GM19025 (cell line): ENCODE results near the gene FBXW8.

Source experiments
- ATAC-seq: cut with Tn5 transposase; IDR thresholded peaks from one replicate; pipeline ENCODE4 v1.9.1; 2021; ENCODE audit warnings: mild to moderate bottlenecking, low read depth, moderate library complexity; ENCODE audit not compliant: unreplicated experiment

The FBXW8 gene

DNA sequence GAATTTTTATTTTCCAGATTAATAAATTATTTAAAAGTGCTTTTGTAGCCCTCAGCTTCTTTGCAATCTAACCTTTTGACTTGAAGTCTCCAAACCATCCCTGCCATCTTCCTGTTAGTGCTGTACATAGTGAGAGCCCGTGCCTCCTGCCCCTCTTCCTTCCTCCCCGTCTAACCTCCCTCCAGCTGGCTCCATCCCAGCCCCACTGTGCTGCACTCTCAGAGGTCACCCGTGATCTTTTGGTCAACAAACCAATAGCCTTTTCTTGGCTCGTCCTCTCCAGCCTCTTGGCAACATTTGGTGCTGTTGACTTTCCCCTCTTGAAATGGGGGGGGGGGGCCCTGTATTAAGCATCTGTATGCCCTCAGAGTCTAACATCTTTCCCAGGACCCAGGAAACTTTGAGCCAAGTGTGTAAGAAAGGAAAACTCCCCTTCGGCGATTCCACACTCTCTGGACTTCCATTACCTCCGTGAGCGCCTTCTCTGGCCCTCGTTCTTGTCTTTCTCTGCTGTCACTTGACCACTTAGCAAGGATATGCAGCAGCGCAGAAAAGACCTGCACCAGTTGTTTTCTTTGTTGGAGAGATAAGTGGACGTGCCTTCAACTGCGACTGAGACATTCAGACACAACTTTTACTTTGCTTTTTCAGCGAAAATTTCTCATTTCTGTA lies 44.1 kb downstream of the FBXW8 start:
- ATAC-seq = no peak

GRCh38 chr12:116955382-116956021 lies 44.8 kb downstream of the FBXW8 start:
- ATAC-seq = no peak

- ATAC-seq = no peak
Measured at GRCh38 chr12:116958402-116959197, 47.9 kb downstream of the FBXW8 start.

- no peak for ATAC-seq
Measured at GRCh38 chr12:116959198-116959460, 48.4 kb downstream of the FBXW8 start.

GRCh38 chr12:116959845-116960514 lies 49.2 kb downstream of the FBXW8 start:
- peak; percentile 92 for ATAC-seq

- ATAC-seq = no peak
Measured at GRCh38 chr12:116962197-116962596, 51.4 kb downstream of the FBXW8 start.

- ATAC-seq = no peak
Measured at GRCh38 chr12:116962783-116963356, 52.1 kb downstream of the FBXW8 start.

DNA sequence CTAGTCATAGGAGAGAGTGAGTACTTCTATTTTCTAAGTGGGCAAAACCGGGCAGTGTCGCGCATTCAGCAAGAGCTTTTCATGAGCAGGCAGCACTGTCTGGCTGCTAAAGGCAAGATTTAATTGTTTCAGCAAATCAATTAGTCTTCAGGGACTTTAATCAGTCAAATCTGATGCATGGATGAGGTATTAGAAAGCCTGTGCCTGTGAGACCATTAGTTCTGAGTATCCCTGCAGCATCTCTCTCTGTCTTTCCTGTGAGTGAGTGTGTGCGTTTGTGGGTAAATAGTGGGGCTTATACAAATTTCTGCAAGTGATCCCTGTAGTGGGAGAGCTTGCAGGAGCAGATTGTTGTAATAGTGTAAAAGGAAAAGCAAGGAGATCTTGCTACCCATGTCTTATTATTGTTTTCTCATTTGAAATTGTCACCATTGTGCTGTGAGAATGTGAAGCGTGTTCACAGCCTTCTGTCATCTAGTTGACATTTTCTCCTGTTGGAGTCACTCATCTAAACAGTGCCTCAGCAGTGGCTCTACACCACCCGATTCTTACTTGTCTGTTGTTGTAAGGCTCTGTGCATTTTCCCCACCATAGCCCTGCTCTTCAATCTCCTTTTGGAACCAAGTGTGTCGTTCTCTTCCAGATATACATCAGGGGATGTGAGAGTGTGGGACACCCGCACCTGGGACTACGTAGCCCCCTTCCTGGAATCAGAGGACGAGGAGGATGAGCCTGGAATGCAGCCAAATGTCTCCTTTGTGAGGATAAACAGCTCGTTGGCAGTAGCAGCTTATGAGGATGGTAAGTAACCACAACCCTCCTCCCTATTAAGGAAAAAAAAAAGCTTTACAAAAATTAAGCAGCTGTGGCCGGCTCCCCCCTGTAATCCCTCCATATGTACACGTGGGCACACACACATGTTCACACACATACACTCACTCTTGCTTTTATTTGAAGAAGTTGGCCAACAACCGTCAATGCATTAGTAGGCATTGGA lies 53.6 kb downstream of the FBXW8 start:
- ATAC-seq = no peak

- no peak for ATAC-seq
Measured at GRCh38 chr12:116968986-116969385, 58.2 kb downstream of the FBXW8 start.

DNA sequence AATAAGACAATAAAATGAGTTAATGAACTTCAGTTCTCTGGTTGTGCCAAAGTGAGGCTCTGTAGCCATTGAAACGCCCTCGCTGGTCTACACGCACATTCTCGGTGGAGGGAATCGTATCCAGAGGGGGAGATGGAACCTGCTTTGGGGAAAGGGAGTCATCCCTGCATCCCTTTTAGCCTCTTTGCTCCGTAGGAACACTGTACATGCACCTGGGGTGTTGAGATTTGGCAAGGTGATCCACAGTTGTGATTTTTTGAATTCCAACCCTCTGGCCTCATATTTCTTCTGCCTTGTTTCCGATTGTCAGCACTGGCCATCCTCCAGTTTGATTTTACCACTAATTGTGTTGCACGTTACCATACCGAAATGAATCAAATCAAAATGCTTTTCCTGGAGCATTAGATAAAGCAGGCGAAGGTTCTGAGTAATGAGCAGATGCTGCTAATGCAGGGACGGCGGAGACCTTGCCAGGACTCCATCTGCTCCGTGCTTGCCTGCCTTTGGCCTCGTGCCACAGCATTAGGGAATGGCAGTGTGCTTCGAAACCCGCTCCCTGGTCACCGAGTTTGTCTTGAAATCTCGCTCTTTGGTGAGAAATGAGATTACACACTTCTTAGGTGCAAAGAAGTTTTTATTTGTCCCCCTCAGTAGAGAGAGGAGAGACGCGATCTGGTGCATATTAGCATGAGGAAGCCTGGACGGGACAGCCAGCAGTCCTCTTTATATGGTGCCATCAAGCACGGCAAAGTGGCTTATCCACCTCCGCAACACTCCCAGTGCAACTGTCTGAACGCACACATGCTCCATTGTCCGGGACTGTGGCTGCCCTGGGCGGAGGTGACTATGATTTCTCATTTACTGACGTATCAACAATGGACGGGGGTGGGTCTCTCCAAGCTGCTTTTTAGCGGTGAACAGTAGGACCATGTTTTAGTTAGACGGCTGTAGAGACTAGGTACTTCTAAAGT lies 59.1 kb downstream of the FBXW8 start:
- ATAC-seq = no peak

DNA sequence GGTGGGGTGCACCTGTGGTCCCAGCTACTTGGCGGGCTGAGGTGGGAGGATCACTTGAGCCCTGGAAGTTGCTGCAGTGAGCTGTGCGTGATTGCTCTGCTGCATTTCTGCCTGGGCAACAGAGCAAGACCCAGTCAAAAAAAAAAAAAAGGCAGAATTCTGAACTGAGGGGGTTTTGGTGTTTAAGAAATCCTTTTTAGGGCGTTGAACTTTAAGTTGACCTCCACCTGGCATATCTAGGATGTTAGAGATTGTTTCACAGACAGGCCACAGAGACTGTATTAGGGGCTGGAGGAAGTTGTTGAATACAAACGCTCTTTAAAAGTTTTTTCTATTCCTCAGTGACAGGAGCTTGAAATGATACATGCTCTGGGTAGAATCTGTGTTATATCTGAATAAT lies 60.5 kb downstream of the FBXW8 start:
- ATAC-seq = no peak

- no peak for ATAC-seq
Measured at GRCh38 chr12:116975779-116976393, 65.1 kb downstream of the FBXW8 start.

- ATAC-seq = no peak
Measured at GRCh38 chr12:116977465-116978380, 67.0 kb downstream of the FBXW8 start.

DNA sequence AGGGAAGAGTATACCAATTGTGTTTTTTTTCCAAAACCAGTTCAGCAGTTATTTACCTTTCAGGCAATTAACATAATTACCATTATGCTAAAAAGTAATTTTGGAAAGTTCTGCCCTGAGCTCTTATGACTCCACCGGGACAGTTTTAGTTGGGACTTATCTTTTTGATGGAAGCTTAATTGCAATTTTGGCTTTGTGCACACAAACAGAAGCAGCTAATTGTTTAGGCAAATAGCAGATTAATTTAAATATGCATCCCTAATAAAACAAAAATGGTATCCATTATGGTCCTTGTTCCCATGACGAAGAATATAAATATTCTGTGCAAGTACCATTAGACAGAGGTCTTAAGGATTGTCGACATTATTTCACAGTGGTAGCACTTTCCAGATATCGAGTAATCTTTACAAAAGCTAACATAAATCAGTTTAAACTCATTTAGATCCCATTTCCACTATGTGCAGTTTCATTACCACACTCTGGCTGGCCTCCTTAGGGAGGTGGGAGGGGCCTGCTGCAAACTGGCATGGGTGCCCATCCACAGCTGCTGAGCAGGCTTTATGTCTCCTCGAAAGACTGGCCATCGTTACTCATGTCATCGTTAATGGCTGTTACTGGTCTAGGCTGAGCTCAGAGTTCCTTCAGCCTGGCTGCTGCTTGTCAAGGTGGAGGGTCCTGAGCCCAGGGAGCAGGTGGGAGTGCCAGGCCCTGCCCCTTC lies 68.2 kb downstream of the FBXW8 start:
- ATAC-seq = no peak

GRCh38 chr12:116980083-116980482 lies 69.3 kb downstream of the FBXW8 start:
- ATAC-seq = no peak

DNA sequence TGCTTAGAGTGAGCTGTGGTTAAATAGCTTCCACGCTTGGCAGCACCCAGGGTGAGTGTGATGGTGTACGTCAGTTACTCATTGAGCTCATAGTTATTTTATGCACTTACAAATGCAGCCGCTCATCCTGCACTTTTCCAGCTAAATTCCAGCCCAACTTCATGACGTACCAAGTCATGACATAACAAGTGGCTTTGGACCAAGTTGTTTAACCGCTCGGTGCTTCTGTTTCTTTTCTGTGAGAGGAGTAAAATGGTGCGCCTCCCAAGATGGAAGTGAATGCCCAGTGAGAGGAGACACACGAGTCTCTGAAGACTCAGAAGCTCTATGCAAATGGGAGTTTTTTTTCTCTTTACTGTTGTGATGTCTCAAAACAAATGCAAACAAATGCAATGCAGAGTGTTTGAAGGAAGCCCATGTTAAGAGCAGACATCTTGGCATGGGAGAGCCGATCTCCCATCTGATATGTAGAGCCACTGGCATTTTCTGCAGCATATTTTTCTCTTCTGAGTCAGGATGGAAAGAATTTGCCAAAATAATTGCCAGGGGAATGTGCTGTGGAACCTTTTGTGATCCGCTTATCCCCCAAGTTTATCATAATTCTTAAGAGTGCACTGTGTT lies 72.2 kb downstream of the FBXW8 start:
- ATAC-seq = no peak
